ENCODE results near the gene VSIG4. TPM values are rescaled to one million over a fixed set of nuclear protein-coding genes. Genes with fewer than 3 reads are reported as not detected.

VSIG4 gene
- total and polyA plus RNA-seq, 2 donors (not counting 1 experiment from before 2014, with no cell fraction given): 0.09 TPM; not detected in 1

DNA sequence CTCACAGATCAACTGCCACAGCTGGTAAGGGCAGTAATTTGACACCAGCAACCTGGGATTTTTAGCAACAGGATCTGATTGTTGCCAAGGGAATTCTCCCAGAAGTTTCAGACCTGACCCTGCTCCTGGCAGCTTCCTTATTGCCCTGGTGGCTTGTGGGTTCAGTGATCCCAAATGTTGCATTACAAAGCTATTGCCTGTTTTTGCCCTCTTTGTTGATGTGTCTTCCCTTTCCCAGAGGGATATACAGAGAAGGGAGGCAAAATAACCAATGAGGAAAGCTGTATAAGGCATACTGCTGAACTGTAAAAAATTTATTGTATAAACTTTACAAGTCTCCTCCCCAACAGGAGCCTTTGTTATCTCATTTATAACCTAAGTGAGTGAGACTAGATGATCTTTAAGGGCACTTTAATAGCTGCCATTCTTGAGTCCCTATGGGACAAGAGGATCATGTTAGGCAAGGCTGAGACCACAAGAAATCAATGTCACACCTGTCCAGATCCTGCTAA lies 22.2 kb downstream of the VSIG4 start:
- intact Hi-C loops (cut with micrococcal nuclease): loop anchor here (2.0 to 10.0 kb wide), 4 partner anchors 93 to 420 kb away; no protein-coding TSS in a partner anchor
- Histone ChIP-seq H3K9ac (ENCODE audit: low read length) (peak overlapping the region; percentile 71), H3K4me2 (replicated peaks; ENCODE audit: low read depth, low read length, poor library complexity, severe bottlenecking) (peak overlapping the region; percentile 78), H3K27me3 (replicated peaks in 1 of 4; ENCODE audit: control extremely low read depth in 1 of 4, control insufficient read depth in 3 of 4, insufficient read depth in 4 of 4, low read length in 3 of 4) (no peaks in the 10 kb centered on the region), H3K27ac (ENCODE audit: low read length in 2 of 2) (peak overlapping the region; percentile 36 to 80), H3K36me3 (replicated peaks in 1 of 2; ENCODE audit: control extremely low read depth in 1 of 2, control insufficient read depth in 1 of 2, extremely low read depth in 1 of 2, insufficient read depth in 2 of 2, low read length in 1 of 2) (peaks cover 0 to 22% of the 10 kb centered on the region in 2 experiments), H3K79me2 (ENCODE audit: control insufficient read depth, insufficient read depth, low read length) (peaks cover 53% of the 10 kb centered on the region), H4K20me1 (ENCODE audit: control insufficient read depth, insufficient read depth, low read length, poor library complexity, severe bottlenecking) (no peaks in the 10 kb centered on the region), H3K9me3 (ENCODE audit: control extremely low read depth in 1 of 3, control insufficient read depth in 2 of 3, insufficient read depth in 1 of 3, low read length in 2 of 3) (no peaks in the 10 kb centered on the region), H2AFZ (ENCODE audit: insufficient read depth, low read depth, low read length, poor library complexity, severe bottlenecking) (no peak overlapping the region), H3K4me1 (ENCODE audit: control insufficient read depth in 2 of 2, insufficient read depth in 2 of 2, low read length in 2 of 2) (peaks cover 84 to 100% of the 10 kb centered on the region in 2 donors), H3K4me3 (ENCODE audit: control extremely low read depth in 1 of 5, extremely low read depth in 1 of 5, insufficient read depth in 1 of 5, low read depth in 2 of 5, low read length in 4 of 5) (peak overlapping the region; percentile 64 to 89 (median 75))
- H3K27me3 Mint-ChIP-seq: no peaks in the 10 kb centered on the region
- ChIA-PET CTCF (interaction anchor here (1.5 to 5.3 kb wide), 6 partner anchors 9 to 436 kb away, joined by 3 to 33 read pairs (median 8); no protein-coding TSS in a partner anchor), POLR2A (interaction anchor here (0.8 to 1.6 kb wide), 3 partner anchors 27 to 92 kb away, joined by 3 to 5 read pairs (median 5); no protein-coding TSS in a partner anchor)
- peaks cover 78% of the 10 kb centered on the region for H3K4me1 Mint-ChIP-seq
- H3K27ac Mint-ChIP-seq: peak overlapping the region; percentile 90
- H3K4me3 Mint-ChIP-seq: peak overlapping the region; percentile 75
- TF ChIP-seq, protein P1, sequence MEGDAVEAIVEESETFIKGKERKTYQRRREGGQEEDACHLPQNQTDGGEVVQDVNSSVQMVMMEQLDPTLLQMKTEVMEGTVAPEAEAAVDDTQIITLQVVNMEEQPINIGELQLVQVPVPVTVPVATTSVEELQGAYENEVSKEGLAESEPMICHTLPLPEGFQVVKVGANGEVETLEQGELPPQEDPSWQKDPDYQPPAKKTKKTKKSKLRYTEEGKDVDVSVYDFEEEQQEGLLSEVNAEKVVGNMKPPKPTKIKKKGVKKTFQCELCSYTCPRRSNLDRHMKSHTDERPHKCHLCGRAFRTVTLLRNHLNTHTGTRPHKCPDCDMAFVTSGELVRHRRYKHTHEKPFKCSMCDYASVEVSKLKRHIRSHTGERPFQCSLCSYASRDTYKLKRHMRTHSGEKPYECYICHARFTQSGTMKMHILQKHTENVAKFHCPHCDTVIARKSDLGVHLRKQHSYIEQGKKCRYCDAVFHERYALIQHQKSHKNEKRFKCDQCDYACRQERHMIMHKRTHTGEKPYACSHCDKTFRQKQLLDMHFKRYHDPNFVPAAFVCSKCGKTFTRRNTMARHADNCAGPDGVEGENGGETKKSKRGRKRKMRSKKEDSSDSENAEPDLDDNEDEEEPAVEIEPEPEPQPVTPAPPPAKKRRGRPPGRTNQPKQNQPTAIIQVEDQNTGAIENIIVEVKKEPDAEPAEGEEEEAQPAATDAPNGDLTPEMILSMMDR (IDR thresholded peaks at IDR 0.05): no peak
- no peak for TF ChIP-seq EZH2 (IDR thresholded peaks at IDR 0.05; ENCODE audit: borderline replicate concordance, insufficient read depth, low read depth, low read length, poor library complexity, severe bottlenecking)
- H3K9me3 Mint-ChIP-seq (ENCODE audit: insufficient read depth): no peaks in the 10 kb centered on the region
- ATAC-seq (ENCODE audit: low read depth) (no peak), DNase-seq (no peak)
